Calu3 (cell line): ENCODE data around the gene NYAP2. TPM values are rescaled to one million over a fixed set of nuclear protein-coding genes. Genes with fewer than 3 reads are reported as not detected.

Experiments
- BruUV-seq: library from RNA; stranded (reverse); fragments of 400-500 nt; replicated peaks from 2 replicates; lab custom pipeline; 2021; lab: Mats Ljungman, UMichigan
- CTCF ChIA-PET: fragments of 300-600 bp; sonication (Branson Sonifier 250); formaldehyde crosslinking; loops from one replicate; lab custom pipeline; 2022; ENCODE audit warnings: antibody characterized with exemption; lab: Charles Lee
- DNase-seq: peaks from one replicate; pipeline ENCODE4 v3.0.0; 2022
- H3K27ac Mint-ChIP-seq: one replicate; pipeline ENCODE4 v1.8.0; 2022; ENCODE audit warnings: mixed read lengths; ENCODE audit not compliant: unreplicated experiment
- H3K27me3 Mint-ChIP-seq: one replicate; pipeline ENCODE4 v1.8.0; 2022; ENCODE audit warnings: mixed read lengths; ENCODE audit not compliant: unreplicated experiment
- H3K36me3 Mint-ChIP-seq: one replicate; pipeline ENCODE4 v1.8.0; 2022; ENCODE audit warnings: mild to moderate bottlenecking, moderate library complexity, mixed read lengths; ENCODE audit not compliant: insufficient read depth, unreplicated experiment
- H3K4me1 Mint-ChIP-seq: one replicate; pipeline ENCODE4 v1.8.0; 2022; ENCODE audit warnings: mild to moderate bottlenecking, low read depth, mixed read lengths; ENCODE audit not compliant: unreplicated experiment
- H3K4me3 Mint-ChIP-seq: one replicate; pipeline ENCODE4 v1.8.0; 2022; ENCODE audit warnings: mild to moderate bottlenecking, low read depth, moderate library complexity, mixed read lengths; ENCODE audit not compliant: unreplicated experiment
- H3K9me3 Mint-ChIP-seq: one replicate; pipeline ENCODE4 v1.8.0; 2022; ENCODE audit warnings: low read depth, mixed read lengths; ENCODE audit not compliant: unreplicated experiment
- intact Hi-C: fragments of 100-400 bp; cut with micrococcal nuclease; formaldehyde crosslinking; loops from one replicate; pipeline ENCODE4 v1.10.0; 2022; ENCODE audit not compliant: unreplicated experiment
- total RNA-seq: library from RNA; stranded (reverse); gene quantifications from 2 replicates; pipeline ENCODE4 v1.2.3, GENCODE V29; 2022
- TF ChIP-seq, protein P1 (sequence below): fragments of 200-600 bp; IDR thresholded peaks from one replicate; pipeline ENCODE4 v1.8.0; 2022; ENCODE audit warnings: antibody characterized with exemption; ENCODE audit not compliant: unreplicated experiment

Gene NYAP2
- total RNA-seq, 1 experiment from 2014 or later: 0.07 TPM

DNA sequence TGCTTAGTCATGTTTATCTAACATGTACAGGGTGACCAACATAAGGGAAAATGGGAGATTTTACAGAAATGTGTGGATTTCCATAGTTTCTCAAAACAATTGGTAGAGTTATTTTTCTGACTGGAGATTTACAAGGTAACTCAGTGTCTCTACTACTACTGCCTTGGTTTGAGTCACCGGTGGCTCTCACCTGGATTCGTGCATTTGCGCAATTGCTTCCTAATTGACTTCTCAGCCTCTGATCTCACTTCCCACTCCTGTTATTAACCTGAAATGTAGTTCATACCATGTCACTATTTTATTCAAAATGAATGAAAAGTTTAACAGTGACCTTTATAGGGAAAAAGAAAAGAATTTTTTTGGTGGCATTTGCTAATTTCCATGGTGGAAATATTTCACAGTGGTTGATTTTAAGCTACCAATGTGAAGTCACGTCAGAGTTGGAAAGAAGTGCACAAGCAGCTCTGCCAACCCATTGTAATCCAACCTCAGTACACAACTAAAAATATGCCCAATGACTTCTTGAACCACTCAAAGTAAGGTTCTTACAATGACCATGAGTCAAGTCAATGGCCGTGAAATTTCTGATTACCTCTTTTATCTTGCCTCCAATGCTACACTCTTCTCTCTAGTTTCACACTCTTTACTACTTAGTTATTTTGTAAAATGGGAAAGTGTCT lies 94.0 kb downstream of the NYAP2 start:
- intact Hi-C loops: no loop called here
- H3K9me3 Mint-ChIP-seq: no peaks in the 10 kb centered on the region
- CTCF ChIA-PET: interaction anchor here (0.6 to 0.8 kb wide), 2 partner anchors 52 to 166 kb away, joined by 3 to 4 read pairs; no protein-coding TSS in a partner anchor
- H3K4me1 Mint-ChIP-seq: no peaks in the 10 kb centered on the region
- DNase-seq: no peak
- no TSS peak for BruUV-seq
- no peak overlapping the region for H3K27ac Mint-ChIP-seq
- H3K27me3 Mint-ChIP-seq: no peaks in the 10 kb centered on the region
- TF ChIP-seq, protein P1, sequence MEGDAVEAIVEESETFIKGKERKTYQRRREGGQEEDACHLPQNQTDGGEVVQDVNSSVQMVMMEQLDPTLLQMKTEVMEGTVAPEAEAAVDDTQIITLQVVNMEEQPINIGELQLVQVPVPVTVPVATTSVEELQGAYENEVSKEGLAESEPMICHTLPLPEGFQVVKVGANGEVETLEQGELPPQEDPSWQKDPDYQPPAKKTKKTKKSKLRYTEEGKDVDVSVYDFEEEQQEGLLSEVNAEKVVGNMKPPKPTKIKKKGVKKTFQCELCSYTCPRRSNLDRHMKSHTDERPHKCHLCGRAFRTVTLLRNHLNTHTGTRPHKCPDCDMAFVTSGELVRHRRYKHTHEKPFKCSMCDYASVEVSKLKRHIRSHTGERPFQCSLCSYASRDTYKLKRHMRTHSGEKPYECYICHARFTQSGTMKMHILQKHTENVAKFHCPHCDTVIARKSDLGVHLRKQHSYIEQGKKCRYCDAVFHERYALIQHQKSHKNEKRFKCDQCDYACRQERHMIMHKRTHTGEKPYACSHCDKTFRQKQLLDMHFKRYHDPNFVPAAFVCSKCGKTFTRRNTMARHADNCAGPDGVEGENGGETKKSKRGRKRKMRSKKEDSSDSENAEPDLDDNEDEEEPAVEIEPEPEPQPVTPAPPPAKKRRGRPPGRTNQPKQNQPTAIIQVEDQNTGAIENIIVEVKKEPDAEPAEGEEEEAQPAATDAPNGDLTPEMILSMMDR: no peak
- H3K4me3 Mint-ChIP-seq: no peak overlapping the region
- H3K36me3 Mint-ChIP-seq: no peaks in the 10 kb centered on the region

- H3K27ac Mint-ChIP-seq: no peak overlapping the region
- H3K4me3 Mint-ChIP-seq: no peak overlapping the region
- TF ChIP-seq, protein P1: no peak
- H3K27me3 Mint-ChIP-seq: no peaks in the 10 kb centered on the region
- intact Hi-C loops: no loop called here
- H3K9me3 Mint-ChIP-seq: no peaks in the 10 kb centered on the region
- H3K4me1 Mint-ChIP-seq: no peaks in the 10 kb centered on the region
- H3K36me3 Mint-ChIP-seq: no peaks in the 10 kb centered on the region
- no peak for DNase-seq
- BruUV-seq: no TSS peak
- CTCF ChIA-PET: interaction anchor here (0.6 to 1.3 kb wide), 2 partner anchors 10 to 166 kb away, joined by 3 to 6 read pairs; no protein-coding TSS in a partner anchor
Measured at GRCh38 chr2:225494100-225494459, 94.6 kb downstream of the NYAP2 start.

DNA sequence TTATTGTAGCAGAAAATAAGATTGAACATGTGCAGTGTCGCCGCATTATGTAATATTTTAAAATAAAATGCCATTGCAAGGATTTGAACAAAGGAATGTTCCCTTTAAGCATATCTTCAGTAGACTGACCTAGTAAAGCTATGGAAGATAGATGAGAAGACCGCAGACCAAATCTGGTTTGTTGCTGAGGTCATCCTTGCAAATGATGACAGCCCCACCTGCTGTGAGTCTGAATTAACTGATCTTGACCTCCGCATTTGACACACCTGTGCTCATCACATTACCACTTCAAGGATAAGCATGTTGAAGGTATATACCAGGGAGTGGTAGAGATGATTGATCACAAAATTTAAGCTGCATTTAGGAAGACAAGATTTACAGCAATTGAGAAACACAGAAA lies 96.2 kb downstream of the NYAP2 start:
- TF ChIP-seq, protein P1: no peak
- Mint-ChIP-seq H3K27me3 (no peaks in the 10 kb centered on the region), H3K36me3 (no peaks in the 10 kb centered on the region), H3K4me3 (no peak overlapping the region), H3K9me3 (no peaks in the 10 kb centered on the region), H3K4me1 (no peaks in the 10 kb centered on the region), H3K27ac (no peak overlapping the region)
- no peak for DNase-seq
- BruUV-seq: no TSS peak
- CTCF ChIA-PET: no interaction called here
- intact Hi-C loops: no loop called here

GRCh38 chr2:225496568-225496967 lies 97.1 kb downstream of the NYAP2 start:
- Mint-ChIP-seq H3K4me1 (no peaks in the 10 kb centered on the region), H3K27me3 (no peaks in the 10 kb centered on the region), H3K27ac (no peak overlapping the region), H3K9me3 (no peaks in the 10 kb centered on the region), H3K36me3 (no peaks in the 10 kb centered on the region), H3K4me3 (no peak overlapping the region)
- TF ChIP-seq, protein P1: no peak
- intact Hi-C loops: no loop called here
- CTCF ChIA-PET: no interaction called here
- no peak for DNase-seq
- BruUV-seq: no TSS peak
